Skeletal muscle satellite cell (primary cell): ENCODE data around the gene CLEC16A.

ENCODE experiments used
- H3K27me3 ChIP-seq: 2 replicates; pipeline ENCODE4 v1.7.0; 2013; ENCODE audit warnings: low read length; ENCODE audit not compliant: control insufficient read depth, insufficient read depth
- H3K36me3 ChIP-seq: 2 replicates; pipeline ENCODE4 v1.7.0; 2013; ENCODE audit warnings: mild to moderate bottlenecking, control low read depth, low read length; ENCODE audit not compliant: insufficient read depth
- H3K4me1 ChIP-seq: 2 replicates; pipeline ENCODE4 v1.7.0; 2013; ENCODE audit warnings: low read length; ENCODE audit not compliant: control insufficient read depth, insufficient read depth
- H3K4me2 ChIP-seq: 2 replicates; pipeline ENCODE4 v1.7.0; 2013; ENCODE audit warnings: mild to moderate bottlenecking, low read length
- H3K4me3 ChIP-seq: 2 replicates; pipeline ENCODE4 v1.7.0; 2013; ENCODE audit warnings: low read length
- H3K9ac ChIP-seq: 2 replicates; pipeline ENCODE4 v1.7.0; 2013; ENCODE audit warnings: mild to moderate bottlenecking, low read depth, low read length, moderate library complexity
- H3K9me3 ChIP-seq: replicated peaks from 2 replicates; pipeline ENCODE4 v1.7.0; 2013; ENCODE audit warnings: mild to moderate bottlenecking, control low read depth, low read length

The CLEC16A gene

GRCh38 chr16:11012841-11013240 lies 68.5 kb downstream of the CLEC16A start:
- H3K9me3 ChIP-seq = no peaks in the 10 kb centered on the region
- no peak overlapping the region for H3K4me2 ChIP-seq
- H3K4me3 ChIP-seq = no peak overlapping the region
- H3K4me1 ChIP-seq = peaks cover 24% of the 10 kb centered on the region
- no peaks in the 10 kb centered on the region for H3K27me3 ChIP-seq
- peaks cover 9% of the 10 kb centered on the region for H3K36me3 ChIP-seq
- no peak overlapping the region for H3K9ac ChIP-seq

GRCh38 chr16:11014136-11014535 lies 69.8 kb downstream of the CLEC16A start:
- Histone ChIP-seq H3K9me3 (no peaks in the 10 kb centered on the region), H3K4me3 (no peak overlapping the region), H3K4me2 (no peak overlapping the region), H3K27me3 (no peaks in the 10 kb centered on the region), H3K36me3 (peaks cover 9% of the 10 kb centered on the region), H3K9ac (no peak overlapping the region), H3K4me1 (peaks cover 24% of the 10 kb centered on the region)

- H3K9ac ChIP-seq = no peak overlapping the region
- no peaks in the 10 kb centered on the region for H3K27me3 ChIP-seq
- no peak overlapping the region for H3K4me2 ChIP-seq
Observed at GRCh38 chr16:11015076-11015475, 70.7 kb downstream of the CLEC16A start.

GRCh38 chr16:11015607-11016006 lies 71.2 kb downstream of the CLEC16A start:
- no peaks in the 10 kb centered on the region for H3K27me3 ChIP-seq

More at GRCh38 chr16:11015076-11015475, 70.7 kb downstream of the CLEC16A start:
- Histone ChIP-seq H3K4me3 (no peak overlapping the region), H3K4me1 (peaks cover 24% of the 10 kb centered on the region), H3K9me3 (no peaks in the 10 kb centered on the region), H3K36me3 (peaks cover 11% of the 10 kb centered on the region)

GRCh38 chr16:11016524-11016988 lies 72.2 kb downstream of the CLEC16A start:
- no peaks in the 10 kb centered on the region for H3K9me3 ChIP-seq
- H3K4me1 ChIP-seq = peaks cover 16% of the 10 kb centered on the region
- peaks cover 20% of the 10 kb centered on the region for H3K36me3 ChIP-seq
- H3K9ac ChIP-seq = no peak overlapping the region
- H3K4me2 ChIP-seq = no peak overlapping the region
- H3K4me3 ChIP-seq = no peak overlapping the region
- no peaks in the 10 kb centered on the region for H3K27me3 ChIP-seq

More at GRCh38 chr16:11015607-11016006, 71.2 kb downstream of the CLEC16A start:
- Histone ChIP-seq H3K4me1 (peaks cover 22% of the 10 kb centered on the region), H3K4me2 (no peak overlapping the region), H3K4me3 (no peak overlapping the region), H3K36me3 (peaks cover 17% of the 10 kb centered on the region), H3K9ac (no peak overlapping the region), H3K9me3 (no peaks in the 10 kb centered on the region)

GRCh38 chr16:11016993-11017392 lies 72.6 kb downstream of the CLEC16A start:
- no peaks in the 10 kb centered on the region for H3K9me3 ChIP-seq
- H3K9ac ChIP-seq = no peak overlapping the region
- no peak overlapping the region for H3K4me3 ChIP-seq
- peak overlapping the region; percentile 0 for H3K4me2 ChIP-seq
- peaks cover 16% of the 10 kb centered on the region for H3K4me1 ChIP-seq
- H3K27me3 ChIP-seq = no peaks in the 10 kb centered on the region
- H3K36me3 ChIP-seq = peaks cover 16% of the 10 kb centered on the region

- Histone ChIP-seq H3K4me2 (no peak overlapping the region), H3K4me3 (no peak overlapping the region), H3K9me3 (no peaks in the 10 kb centered on the region), H3K36me3 (peaks cover 15% of the 10 kb centered on the region), H3K4me1 (peaks cover 16% of the 10 kb centered on the region), H3K27me3 (no peaks in the 10 kb centered on the region), H3K9ac (no peak overlapping the region)
Observed at GRCh38 chr16:11017499-11017898, 73.1 kb downstream of the CLEC16A start.

GRCh38 chr16:11020388-11020787 lies 76.0 kb downstream of the CLEC16A start:
- no peak overlapping the region for H3K4me3 ChIP-seq
- no peak overlapping the region for H3K4me2 ChIP-seq
- H3K27me3 ChIP-seq = no peaks in the 10 kb centered on the region
- peaks cover 21% of the 10 kb centered on the region for H3K36me3 ChIP-seq
- no peak overlapping the region for H3K9ac ChIP-seq
- H3K4me1 ChIP-seq = peaks cover 16% of the 10 kb centered on the region
- H3K9me3 ChIP-seq = no peaks in the 10 kb centered on the region

- H3K9me3 ChIP-seq = peaks cover 3% of the 10 kb centered on the region
- H3K4me2 ChIP-seq = no peak overlapping the region
- peaks cover 16% of the 10 kb centered on the region for H3K4me1 ChIP-seq
- no peak overlapping the region for H3K9ac ChIP-seq
- peaks cover 27% of the 10 kb centered on the region for H3K36me3 ChIP-seq
- no peaks in the 10 kb centered on the region for H3K27me3 ChIP-seq
- H3K4me3 ChIP-seq = no peak overlapping the region
Observed at GRCh38 chr16:11020792-11021551, 76.6 kb downstream of the CLEC16A start.

GRCh38 chr16:11022002-11022401 lies 77.6 kb downstream of the CLEC16A start:
- Histone ChIP-seq H3K9ac (no peak overlapping the region), H3K4me1 (peaks cover 7% of the 10 kb centered on the region), H3K36me3 (peaks cover 37% of the 10 kb centered on the region), H3K4me3 (no peak overlapping the region), H3K27me3 (no peaks in the 10 kb centered on the region), H3K9me3 (peaks cover 9% of the 10 kb centered on the region), H3K4me2 (no peak overlapping the region)

GRCh38 chr16:11023262-11024039 lies 79.1 kb downstream of the CLEC16A start:
- peaks cover 43% of the 10 kb centered on the region for H3K36me3 ChIP-seq

More at GRCh38 chr16:11023262-11024039, 79.1 kb downstream of the CLEC16A start:
- Histone ChIP-seq H3K9ac (no peak overlapping the region), H3K4me3 (no peak overlapping the region), H3K9me3 (peaks cover 9% of the 10 kb centered on the region), H3K4me1 (no peaks in the 10 kb centered on the region), H3K4me2 (no peak overlapping the region), H3K27me3 (no peaks in the 10 kb centered on the region)
